AG09319 (cell line): ENCODE measurements around the gene BCKDHA.

Experiments used
- DNase-seq: peaks from one replicate; pipeline ENCODE4 v3.0.0-alpha.2; 2010; ENCODE audit warnings: low read depth; ENCODE audit errors: extremely low read depth
- TF ChIP-seq, protein P1 (sequence below): IDR thresholded peaks from 2 replicates; pipeline ENCODE4 v1.5.1; 2011; ENCODE audit warnings: low read depth, mild to moderate bottlenecking, inconsistent platforms, low read length, moderate library complexity

The BCKDHA gene

DNA sequence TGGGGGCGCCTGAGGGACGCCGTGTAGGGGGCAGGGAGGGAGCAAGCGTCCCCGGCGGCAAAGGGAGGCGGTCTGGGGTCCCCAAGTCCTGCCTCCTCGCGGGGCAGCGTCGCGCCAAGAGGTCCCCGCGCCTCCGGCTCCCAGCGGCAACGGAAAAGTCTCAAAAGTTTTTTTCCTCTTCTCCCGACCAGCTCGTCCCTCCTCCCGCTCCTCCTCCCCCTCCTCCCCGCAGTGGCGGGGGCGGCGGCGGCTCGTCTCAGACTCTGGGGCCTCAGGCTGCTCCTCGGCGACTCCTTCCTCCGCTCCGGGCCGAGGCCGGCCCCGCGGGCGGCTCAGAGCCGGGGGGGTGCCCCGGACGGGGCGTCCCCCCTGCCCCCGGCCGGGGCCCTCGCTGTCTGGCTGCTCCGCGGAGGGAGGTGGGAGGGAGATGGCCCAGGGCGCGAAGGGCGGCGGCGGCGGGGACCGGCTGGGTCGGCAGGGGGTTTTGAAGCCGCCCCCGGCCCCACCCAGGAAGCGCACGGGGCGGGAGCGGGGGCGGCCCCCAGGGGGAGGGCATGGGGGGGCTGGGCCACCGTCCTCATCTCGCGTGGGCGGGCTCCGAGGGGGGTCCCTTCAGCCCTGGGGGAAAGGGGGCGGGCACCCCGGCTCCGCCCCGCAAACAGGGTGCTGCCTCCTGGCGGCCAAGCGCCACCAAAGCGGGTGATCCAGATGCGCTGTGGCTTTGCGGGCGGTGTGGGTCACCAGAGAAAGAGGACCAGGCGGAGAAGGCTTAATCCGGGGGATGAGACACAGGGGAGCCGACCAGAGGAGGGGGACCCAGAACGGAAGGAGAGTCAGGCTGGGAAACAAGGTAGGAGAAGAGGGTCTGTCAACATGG, 43.9 kb upstream of the BCKDHA start, which contains the start of gene TGFB1:
Gene TGFB1, minus strand, starts transcription at position 457 of the 877 bp plus-strand sequence. CDS start 878 bp downstream, outside the sequence.
- peak; percentile 84 for DNase-seq
- TF ChIP-seq, protein P1, sequence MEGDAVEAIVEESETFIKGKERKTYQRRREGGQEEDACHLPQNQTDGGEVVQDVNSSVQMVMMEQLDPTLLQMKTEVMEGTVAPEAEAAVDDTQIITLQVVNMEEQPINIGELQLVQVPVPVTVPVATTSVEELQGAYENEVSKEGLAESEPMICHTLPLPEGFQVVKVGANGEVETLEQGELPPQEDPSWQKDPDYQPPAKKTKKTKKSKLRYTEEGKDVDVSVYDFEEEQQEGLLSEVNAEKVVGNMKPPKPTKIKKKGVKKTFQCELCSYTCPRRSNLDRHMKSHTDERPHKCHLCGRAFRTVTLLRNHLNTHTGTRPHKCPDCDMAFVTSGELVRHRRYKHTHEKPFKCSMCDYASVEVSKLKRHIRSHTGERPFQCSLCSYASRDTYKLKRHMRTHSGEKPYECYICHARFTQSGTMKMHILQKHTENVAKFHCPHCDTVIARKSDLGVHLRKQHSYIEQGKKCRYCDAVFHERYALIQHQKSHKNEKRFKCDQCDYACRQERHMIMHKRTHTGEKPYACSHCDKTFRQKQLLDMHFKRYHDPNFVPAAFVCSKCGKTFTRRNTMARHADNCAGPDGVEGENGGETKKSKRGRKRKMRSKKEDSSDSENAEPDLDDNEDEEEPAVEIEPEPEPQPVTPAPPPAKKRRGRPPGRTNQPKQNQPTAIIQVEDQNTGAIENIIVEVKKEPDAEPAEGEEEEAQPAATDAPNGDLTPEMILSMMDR: peak; percentile 91

DNA sequence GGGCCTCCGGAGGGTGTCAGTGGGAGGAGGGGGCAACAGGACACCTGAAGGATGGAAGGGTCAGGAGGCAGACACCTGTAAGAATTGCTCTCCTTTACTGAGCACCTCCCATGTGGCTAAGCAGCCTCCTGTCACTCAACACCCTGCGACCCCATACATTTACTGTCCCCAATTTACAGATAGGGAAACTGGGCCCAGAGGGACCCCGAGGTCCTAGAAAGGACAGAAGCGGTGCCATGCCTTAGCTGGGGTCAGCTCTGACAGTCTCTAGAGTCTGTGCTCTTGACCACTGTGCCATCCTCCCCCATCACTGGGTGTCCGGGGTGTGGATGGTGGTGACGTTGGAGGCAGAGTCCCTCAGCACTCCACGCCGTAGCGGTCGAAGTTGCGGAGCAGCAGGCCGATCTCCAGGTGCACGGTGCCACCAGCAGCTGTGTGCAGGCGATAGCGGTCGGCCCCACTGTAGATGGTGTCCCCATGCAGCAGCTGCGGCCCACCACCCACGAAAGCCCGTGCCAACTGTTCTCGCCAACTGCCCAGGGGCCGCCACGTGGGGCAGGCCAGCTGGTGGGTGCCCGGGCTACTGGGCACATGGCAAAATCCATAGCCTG, 43.2 kb upstream of the BCKDHA start:
- TF ChIP-seq, protein P1: no peak

DNA sequence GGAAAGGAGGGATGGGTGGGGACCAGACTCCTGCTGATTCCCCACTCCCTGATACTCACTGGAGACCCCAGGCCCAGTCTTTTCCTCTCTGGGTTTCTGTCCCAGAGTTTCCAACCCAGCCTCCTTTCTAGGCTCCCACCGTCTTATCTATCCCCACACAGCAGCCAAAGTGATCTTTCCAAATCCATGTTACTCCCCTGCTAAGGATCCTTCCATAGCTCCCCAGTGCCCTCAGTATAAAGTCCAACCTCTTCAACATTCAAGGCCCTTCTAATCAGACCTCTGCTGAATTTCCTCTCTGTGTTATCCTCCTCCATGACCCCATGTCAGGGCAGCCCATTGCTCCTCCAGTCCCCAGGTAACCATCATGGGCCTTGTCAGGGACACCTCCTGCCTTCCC, 42.6 kb upstream of the BCKDHA start:
- TF ChIP-seq, protein P1: no peak

More for the DNA sequence above, 43.2 kb upstream of the BCKDHA start:
- DNase-seq: no peak

DNA sequence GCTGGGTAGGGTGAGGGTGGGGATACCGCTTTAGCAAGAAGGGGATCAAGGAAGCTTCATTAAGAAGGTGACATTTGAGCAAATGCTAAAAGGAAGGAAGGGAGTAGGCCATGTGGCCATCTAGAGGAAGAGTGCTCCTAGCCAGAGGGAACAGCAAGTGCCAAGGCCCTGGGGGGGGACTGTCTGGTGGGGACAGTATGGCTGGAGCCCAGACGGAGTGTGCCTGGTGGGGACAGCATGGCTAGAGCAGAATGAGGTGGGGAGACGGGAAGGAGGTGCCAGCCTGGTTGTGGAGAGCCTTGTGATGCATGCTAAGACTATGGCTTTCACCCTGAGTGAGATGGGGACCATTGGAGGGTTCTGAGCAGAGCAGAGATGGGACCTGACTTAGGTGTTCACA, 41.8 kb upstream of the BCKDHA start:
- TF ChIP-seq, protein P1: no peak
- no peak for DNase-seq

More for the DNA sequence above, 42.6 kb upstream of the BCKDHA start:
- no peak for DNase-seq

DNA sequence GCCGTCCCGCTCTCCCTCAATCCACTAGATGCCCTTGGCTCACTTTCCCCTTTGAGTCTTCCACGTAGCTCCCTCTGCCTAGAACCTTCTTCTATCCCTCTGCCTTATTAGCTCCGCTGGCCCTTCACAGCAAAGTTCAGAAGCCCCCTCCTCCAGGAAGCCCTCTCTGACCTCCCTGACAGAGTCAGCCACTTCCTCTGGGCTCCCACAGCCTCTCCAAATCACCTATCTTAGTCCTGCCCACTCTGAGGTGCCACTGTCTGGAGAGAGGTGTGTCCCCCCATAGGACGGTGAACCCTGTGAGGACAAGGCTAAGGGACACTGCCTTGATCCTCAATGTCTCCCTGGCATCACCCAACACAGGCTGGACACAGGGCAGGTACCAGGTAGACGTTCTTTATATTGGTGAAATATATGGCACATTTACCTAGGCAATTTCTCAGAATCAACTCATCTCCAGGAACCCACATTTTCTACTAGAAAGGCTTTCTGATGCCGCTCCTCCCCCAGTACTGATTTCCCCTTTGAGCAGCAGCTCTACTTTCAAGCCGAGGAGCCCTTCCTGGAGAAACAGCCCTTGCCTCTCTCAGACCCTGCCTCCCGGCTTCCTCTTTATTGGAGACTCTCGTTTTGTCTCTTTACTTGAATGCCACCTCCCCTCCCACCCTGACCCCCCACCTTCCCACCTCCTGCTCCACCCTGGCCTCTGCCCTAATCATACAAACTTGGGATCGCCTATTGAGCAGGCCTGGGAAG, 40.5 kb upstream of the BCKDHA start:
- no peak for DNase-seq
- TF ChIP-seq, protein P1: no peak

DNA sequence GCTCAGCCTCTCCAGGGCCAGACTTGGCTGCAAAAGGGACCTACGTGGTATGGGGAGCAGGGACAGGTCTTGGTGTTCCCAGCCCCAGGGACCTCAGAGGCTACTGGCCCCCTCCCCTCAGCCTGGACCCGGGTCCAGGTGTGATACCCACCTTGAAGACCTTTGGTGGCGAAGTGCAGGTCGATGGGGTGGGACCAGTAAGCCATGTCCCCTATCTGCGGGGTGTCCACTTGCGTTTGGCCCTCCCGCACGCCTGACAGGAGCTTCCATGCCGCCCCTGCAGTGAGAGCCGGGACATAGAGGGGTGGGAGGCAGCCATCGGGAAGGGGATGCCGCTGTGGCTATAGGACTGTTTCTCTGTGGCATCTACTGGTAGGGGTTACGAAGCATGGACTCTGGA, 39.9 kb upstream of the BCKDHA start:
- TF ChIP-seq, protein P1: no peak
- DNase-seq: no peak
